ENCODE data around the gene RELN. TPM values are rescaled to one million over a fixed set of nuclear protein-coding genes. Genes with fewer than 3 reads are reported as not detected.

RELN gene
- polyA plus RNA-seq, 3 donors, result 9.3 to 12.0 (median 12.0) TPM

GRCh38 chr7:103636153-103636552, 353.3 kb downstream of the RELN start:
- no peak for DNase-seq (ENCODE audit: extremely low read depth in 1 of 11, low read depth in 9 of 11, low spot score in 4 of 11)

DNA sequence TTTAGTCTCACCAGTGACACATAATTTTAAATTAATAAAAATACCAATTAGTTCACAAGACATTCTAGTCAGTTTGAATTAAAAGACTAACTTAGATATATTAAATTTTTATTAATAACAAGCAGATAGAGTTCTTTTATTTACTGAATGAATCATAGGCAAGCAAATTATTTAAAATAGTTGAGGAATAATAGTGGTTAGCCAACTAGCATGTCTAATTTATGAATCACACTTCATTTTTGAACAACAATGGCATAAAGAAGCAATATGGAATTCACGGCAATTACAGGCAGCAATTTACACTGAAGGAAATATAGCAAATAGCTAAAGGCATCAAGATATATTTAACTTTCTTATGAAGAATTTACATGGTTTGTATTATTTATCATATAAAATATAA, 356.5 kb downstream of the RELN start:
- DNase-seq (ENCODE audit: extremely low read depth in 1 of 11, low read depth in 9 of 11, low spot score in 4 of 11), result no peak

- no peak for DNase-seq (ENCODE audit: extremely low read depth in 1 of 11, low read depth in 9 of 11, low spot score in 4 of 11)
These were observed 357.3 kb downstream of the RELN start for GRCh38 chr7:103632005-103632639.

- no peak for DNase-seq (ENCODE audit: extremely low read depth in 1 of 11, low read depth in 9 of 11, low spot score in 4 of 11)
These were observed 359.1 kb downstream of the RELN start for GRCh38 chr7:103630318-103630717.

- no peak for DNase-seq (ENCODE audit: extremely low read depth in 1 of 11, low read depth in 9 of 11, low spot score in 4 of 11)
These were observed 360.7 kb downstream of the RELN start for GRCh38 chr7:103628742-103629141.

- no peak for DNase-seq (ENCODE audit: extremely low read depth in 1 of 11, low read depth in 9 of 11, low spot score in 4 of 11)
These were observed 362.7 kb downstream of the RELN start for GRCh38 chr7:103626776-103627175.

DNA sequence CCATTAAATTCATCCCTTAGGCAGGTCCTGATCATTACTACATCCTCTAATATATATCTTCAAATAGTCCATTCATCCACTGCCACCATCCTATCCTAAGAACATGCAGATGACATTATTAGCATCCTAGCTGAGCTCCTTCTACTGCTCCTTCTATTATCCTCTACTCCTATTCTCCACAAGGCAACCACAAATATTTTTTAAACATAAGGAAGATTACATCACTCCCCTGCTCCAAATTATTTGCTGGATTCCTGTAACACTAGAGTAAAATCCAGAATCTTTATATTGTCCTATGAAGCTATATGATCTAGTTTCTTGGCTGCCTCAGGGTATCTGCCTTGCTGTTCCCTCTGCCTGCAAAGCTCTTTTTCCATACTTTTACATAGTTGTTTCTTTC, 367.2 kb downstream of the RELN start:
- DNase-seq (ENCODE audit: extremely low read depth in 1 of 11, low read depth in 9 of 11, low spot score in 4 of 11), result no peak

- no peak for DNase-seq (ENCODE audit: extremely low read depth in 1 of 11, low read depth in 9 of 11, low spot score in 4 of 11)
These were observed 375.5 kb downstream of the RELN start for GRCh38 chr7:103613655-103614642.

DNA sequence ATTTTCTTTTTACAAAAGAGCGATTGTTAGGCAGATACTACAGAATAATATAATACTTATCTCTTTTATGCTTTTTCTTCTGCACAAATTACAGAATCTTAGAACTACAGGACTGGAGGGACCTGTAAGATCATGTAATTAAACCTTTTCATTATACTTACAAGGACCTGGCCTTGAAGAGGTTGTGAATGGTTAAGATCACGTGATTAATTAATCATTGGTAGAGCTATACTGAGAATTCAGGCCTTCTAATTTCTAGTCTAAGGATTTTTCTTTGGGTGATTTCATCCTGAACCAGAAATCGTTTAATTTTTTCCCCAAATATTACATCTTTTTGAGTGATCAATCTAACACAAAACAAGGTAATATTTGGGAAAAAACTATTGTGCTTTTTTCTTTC, 379.7 kb downstream of the RELN start:
- DNase-seq (ENCODE audit: extremely low read depth in 1 of 11, low read depth in 9 of 11, low spot score in 4 of 11), result no peak

- no peak for DNase-seq (ENCODE audit: extremely low read depth in 1 of 11, low read depth in 9 of 11, low spot score in 4 of 11)
These were observed 383.8 kb downstream of the RELN start for GRCh38 chr7:103605640-103606039.

DNA sequence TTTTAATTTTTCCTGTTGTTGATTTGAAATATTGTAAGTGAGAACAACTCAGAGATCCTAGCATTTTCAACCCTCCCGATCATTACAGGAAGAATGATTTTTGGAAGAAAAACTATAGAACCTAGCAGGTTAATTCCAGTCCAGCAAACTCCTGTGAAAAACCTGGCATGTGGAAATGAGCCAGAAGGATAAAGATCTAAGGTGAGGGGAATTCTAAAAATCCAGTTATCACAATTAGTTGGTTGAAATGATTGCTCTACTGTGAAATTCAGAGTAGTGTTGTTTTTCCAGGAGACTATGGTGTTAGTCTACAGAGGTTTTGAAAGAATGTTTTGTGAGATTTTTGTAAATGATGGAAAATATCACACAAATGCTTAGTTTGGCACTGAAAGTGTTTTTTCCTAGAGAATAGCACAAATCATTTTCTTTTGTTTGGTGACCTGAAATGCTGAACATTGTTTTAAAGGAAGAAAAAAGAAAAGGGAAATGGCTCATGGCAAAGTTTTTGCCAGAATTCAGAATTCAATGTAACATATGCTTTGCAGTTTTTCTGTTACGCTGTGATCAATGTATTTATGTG, 391.0 kb downstream of the RELN start:
- no peak for DNase-seq (ENCODE audit: extremely low read depth in 1 of 11, low read depth in 9 of 11, low spot score in 4 of 11)

DNA sequence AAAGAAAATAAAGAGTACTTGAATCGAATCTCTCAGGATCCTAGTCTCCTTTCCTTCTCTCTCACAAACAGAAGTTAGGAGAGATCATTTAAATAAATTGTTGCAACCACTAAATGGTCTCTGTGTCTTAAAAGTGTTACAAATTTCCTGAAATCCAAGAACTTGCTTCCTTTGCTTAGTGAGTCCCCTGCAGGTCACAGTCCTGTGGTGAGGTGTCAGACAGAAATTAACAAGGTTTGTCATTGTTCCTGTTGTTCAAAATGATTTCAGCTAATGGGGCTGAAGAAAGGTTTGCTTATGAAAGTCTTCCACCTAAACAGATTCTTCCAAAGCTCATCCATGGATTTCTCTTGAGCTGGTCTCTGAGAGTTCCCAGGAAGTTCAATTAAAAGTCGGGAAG, 391.9 kb downstream of the RELN start:
- no peak for DNase-seq (ENCODE audit: extremely low read depth in 1 of 11, low read depth in 9 of 11, low spot score in 4 of 11)

DNA sequence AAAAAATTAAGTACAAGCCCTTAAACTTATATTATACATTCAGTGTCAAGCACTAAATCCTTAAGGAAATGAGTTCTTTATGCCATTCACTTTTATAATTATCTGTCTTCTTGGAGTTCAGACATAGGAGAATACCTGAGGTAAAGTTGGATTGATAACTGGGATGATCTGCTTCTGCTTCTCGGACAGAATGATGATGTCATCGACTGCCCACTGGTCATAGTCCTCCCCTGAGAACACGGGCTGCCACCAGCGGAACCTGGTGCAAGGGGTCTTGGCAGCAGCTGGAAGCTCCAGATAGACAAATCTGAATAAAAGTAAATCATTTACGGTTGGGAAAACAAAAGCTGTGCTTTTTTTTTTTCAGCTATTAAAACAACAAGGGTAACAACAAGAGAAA, 395.3 kb downstream of the RELN start:
- DNase-seq (ENCODE audit: extremely low read depth in 1 of 11, low read depth in 9 of 11, low spot score in 4 of 11), result no peak

- DNase-seq (ENCODE audit: extremely low read depth in 1 of 11, low read depth in 9 of 11, low spot score in 4 of 11), result no peak
These were observed 395.8 kb downstream of the RELN start for GRCh38 chr7:103593691-103594090.

GRCh38 chr7:103592844-103593243, 396.6 kb downstream of the RELN start:
- DNase-seq (ENCODE audit: extremely low read depth in 1 of 11, low read depth in 9 of 11, low spot score in 4 of 11), result no peak

DNA sequence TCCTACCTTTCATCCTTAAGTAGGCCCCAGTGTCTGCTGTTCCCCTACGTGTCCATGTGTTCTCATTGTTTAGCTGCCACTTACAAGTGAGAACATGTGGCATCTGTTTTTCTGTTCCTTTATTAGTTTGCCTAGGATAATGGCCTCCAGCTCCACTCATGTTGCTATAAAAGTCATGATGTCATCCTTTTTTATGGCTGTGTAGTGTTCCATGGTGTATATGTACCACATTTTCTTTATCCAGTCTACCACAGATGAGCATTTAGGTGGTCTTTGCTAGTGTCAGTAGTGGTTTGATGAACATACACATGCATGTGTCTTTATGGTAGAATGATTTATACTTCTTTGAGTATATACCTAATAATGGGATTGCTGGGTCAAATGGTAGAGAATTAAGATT, 397.3 kb downstream of the RELN start:
- no peak for DNase-seq (ENCODE audit: extremely low read depth in 1 of 11, low read depth in 9 of 11, low spot score in 4 of 11)

DNA sequence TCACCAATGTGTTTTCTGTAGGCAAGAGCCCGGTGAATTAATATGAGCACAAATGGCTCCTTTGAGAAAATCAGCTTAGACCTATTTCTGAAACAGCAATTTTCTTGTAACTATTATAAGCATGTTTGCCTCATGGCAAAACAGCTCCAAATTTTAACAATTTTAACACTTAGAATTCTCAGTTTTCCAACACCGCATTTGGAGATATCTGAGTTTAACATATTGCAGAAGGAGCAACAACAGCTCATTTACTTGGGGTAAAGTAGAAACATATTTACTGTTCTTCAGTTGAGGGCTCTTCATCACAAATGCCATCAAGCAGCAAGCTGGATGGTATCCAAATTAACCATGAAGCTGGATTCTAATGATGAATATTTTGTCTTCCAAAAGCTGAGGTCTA, 409.4 kb downstream of the RELN start:
- DNase-seq (ENCODE audit: extremely low read depth in 1 of 11, low read depth in 9 of 11, low spot score in 4 of 11), result no peak

DNA sequence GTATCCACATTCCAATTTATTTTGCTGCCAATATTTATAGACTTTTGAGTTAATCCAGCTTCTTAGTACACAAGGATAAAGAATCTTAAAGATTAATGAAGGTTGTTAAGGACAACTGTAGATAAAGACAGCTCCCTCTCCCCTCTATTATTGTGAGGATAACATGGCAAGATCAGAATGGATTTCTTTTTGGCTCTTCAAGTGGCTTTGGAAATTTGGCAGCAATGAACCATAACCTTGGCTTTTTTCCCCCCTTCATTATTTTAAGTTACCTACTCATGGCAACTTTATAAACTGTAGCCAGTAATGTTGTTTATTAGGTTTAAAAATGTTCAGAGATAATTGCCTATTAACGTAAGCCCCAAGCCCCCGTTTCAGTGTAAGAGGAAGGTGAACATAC, 412.4 kb downstream of the RELN start:
- DNase-seq (ENCODE audit: extremely low read depth in 1 of 11, low read depth in 9 of 11, low spot score in 4 of 11), result no peak

DNA sequence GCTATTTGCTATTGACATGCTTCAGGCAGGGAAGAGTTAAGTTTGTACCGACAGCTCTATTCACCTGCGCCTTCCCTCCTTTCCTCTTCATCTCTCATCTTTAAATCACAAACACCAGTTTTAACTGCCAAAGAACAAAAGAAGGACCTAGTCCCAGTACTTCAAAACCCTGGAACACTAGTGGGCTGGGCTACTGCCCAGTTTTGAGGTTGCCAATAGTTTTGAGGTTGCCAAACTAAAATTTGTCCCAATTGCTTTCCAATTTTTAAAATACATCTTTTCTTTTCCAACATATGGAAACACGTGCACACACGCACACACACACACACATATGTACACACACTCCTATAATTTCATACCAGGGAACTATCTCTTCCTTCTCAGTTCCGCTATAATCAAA, 412.8 kb downstream of the RELN start:
- no peak for DNase-seq (ENCODE audit: extremely low read depth in 1 of 11, low read depth in 9 of 11, low spot score in 4 of 11)

- no peak for DNase-seq (ENCODE audit: extremely low read depth in 1 of 11, low read depth in 9 of 11, low spot score in 4 of 11)
These were observed 414.9 kb downstream of the RELN start for GRCh38 chr7:103574576-103574975.
